Neural cell (in vitro differentiated cells): Measurements from ENCODE around the gene CES5A. TPM values are rescaled to one million over a fixed set of nuclear protein-coding genes. Genes with fewer than 3 reads are reported as not detected.

Source experiments
- H2AFZ ChIP-seq: fragments of 200-600, 300-800 bp; sonication (generic), shearing (Covaris generic); 2 replicates; pipeline ENCODE4 v1.6.0; 2014; ENCODE audit warnings: low read depth, mild to moderate bottlenecking, antibody characterized with exemption, low read length, moderate library complexity
- H3F3A ChIP-seq: fragments of 200-600 bp; shearing (Covaris generic); 2 replicates; pipeline ENCODE4 v1.6.1; 2016; ENCODE audit warnings: mild to moderate bottlenecking, moderate library complexity, mixed read lengths, antibody characterized with exemption, low read length; ENCODE audit not compliant: insufficient read depth, poor library complexity, severe bottlenecking
- H3K27ac ChIP-seq: fragments of 200-600, 300-800 bp; sonication (generic), shearing (Covaris generic); 2 replicates; pipeline ENCODE4 v1.5.1; 2014; ENCODE audit warnings: mild to moderate bottlenecking, low read length, moderate library complexity
- H3K27me3 ChIP-seq: fragments of 300-800, 200-600 bp; sonication (generic), shearing (Covaris generic); 2 replicates; pipeline ENCODE4 v1.6.0; 2014; ENCODE audit warnings: mild to moderate bottlenecking, low read depth, low read length, moderate library complexity; ENCODE audit not compliant: insufficient read depth
- H3K36me3 ChIP-seq: fragments of 300-800, 200-600 bp; sonication (generic), shearing (Covaris generic); 2 replicates; pipeline ENCODE4 v1.5.1; 2014; ENCODE audit warnings: mild to moderate bottlenecking, antibody characterized with exemption, low read length, moderate library complexity; ENCODE audit not compliant: insufficient read depth
- H3K4me2 ChIP-seq: fragments of 300-800, 200-600 bp; sonication (generic), shearing (Covaris generic); 2 replicates; pipeline ENCODE4 v1.6.0; 2014; ENCODE audit warnings: mild to moderate bottlenecking, low read length
- H3K4me3 ChIP-seq: fragments of 300-800, 200-600 bp; sonication (generic), shearing (Covaris generic); 2 replicates; pipeline ENCODE4 v1.5.1; 2014; ENCODE audit warnings: mild to moderate bottlenecking, low read length, moderate library complexity
- H3K79me2 ChIP-seq: fragments of 200-600 bp; shearing (Covaris generic); replicated peaks from 2 replicates; pipeline ENCODE4 v1.6.0; 2014; ENCODE audit warnings: mild to moderate bottlenecking, low read length, moderate library complexity; ENCODE audit not compliant: insufficient read depth
- H3K9ac ChIP-seq: fragments of 300-800, 200-600 bp; sonication (generic), shearing (Covaris generic); 2 replicates; pipeline ENCODE4 v1.6.1; 2016; ENCODE audit warnings: mild to moderate bottlenecking, low read length, mixed read lengths
- H3K9me2 ChIP-seq: fragments of 200-600 bp; shearing (Covaris generic); 2 replicates; pipeline ENCODE4 v1.6.1; 2016; ENCODE audit warnings: mild to moderate bottlenecking, low read length, mixed read lengths; ENCODE audit not compliant: insufficient read depth
- H3K9me3 ChIP-seq: fragments of 200-600, 300-800 bp; sonication (generic), shearing (Covaris generic); 2 replicates; pipeline ENCODE4 v1.6.1; 2016; ENCODE audit warnings: mild to moderate bottlenecking, mixed run types, low read length, moderate library complexity, mixed read lengths
- H4K20me1 ChIP-seq: fragments of 200-600 bp; shearing (Covaris generic); 2 replicates; pipeline ENCODE4 v1.6.1; 2016; ENCODE audit warnings: mild to moderate bottlenecking, mixed run types; ENCODE audit not compliant: insufficient read depth
- CTCF ChIP-seq: fragments of 450-650 bp; IDR thresholded peaks from 2 replicates; pipeline ENCODE4 v1.5.1; 2014; ENCODE audit warnings: antibody characterized with exemption, mild to moderate bottlenecking, moderate library complexity; ENCODE audit not compliant: poor library complexity, severe bottlenecking
- EP300 ChIP-seq: fragments of 450-650 bp; conservative IDR thresholded peaks from 2 replicates; pipeline ENCODE4 v1.6.1; 2014; ENCODE audit warnings: antibody characterized with exemption, mild to moderate bottlenecking, moderate library complexity; ENCODE audit not compliant: poor library complexity, severe bottlenecking
- EZH2 ChIP-seq: fragments of 200-600, 300-800 bp; shearing (Covaris generic), sonication (generic); IDR thresholded peaks from 2 replicates; pipeline ENCODE4 v1.6.1; 2014; ENCODE audit warnings: antibody characterized with exemption, low read length, borderline replicate concordance, mild to moderate bottlenecking; ENCODE audit not compliant: insufficient read depth, poor library complexity, severe bottlenecking
- MXI1 ChIP-seq: fragments of 450-650 bp; conservative IDR thresholded peaks from 2 replicates; pipeline ENCODE4 v1.6.1; 2014; ENCODE audit warnings: antibody characterized with exemption, mild to moderate bottlenecking; ENCODE audit not compliant: poor library complexity, severe bottlenecking
- POLR2AphosphoS5 ChIP-seq: IDR thresholded peaks from 2 replicates; pipeline ENCODE4 v1.6.1; 2012
- RAD21 ChIP-seq: fragments of 450-650 bp; conservative IDR thresholded peaks from 2 replicates; pipeline ENCODE4 v1.6.1; 2014; ENCODE audit warnings: antibody characterized with exemption, mild to moderate bottlenecking, moderate library complexity
- SMC3 ChIP-seq: fragments of 450-650 bp; conservative IDR thresholded peaks from 2 replicates; pipeline ENCODE4 v1.6.1; 2014; ENCODE audit warnings: antibody characterized with exemption, mild to moderate bottlenecking, moderate library complexity; ENCODE audit not compliant: poor library complexity
- TAF1 ChIP-seq: IDR thresholded peaks from 2 replicates; pipeline ENCODE4 v1.6.1; 2012; ENCODE audit warnings: low read depth
- polyA plus RNA-seq: library from polyadenylated mRNA; depleted of rRNA; stranded (reverse); fragments of >200 nt; gene quantifications from 2 replicates; pipeline ENCODE4 v1.2.3, GENCODE V29; 2014
- TF ChIP-seq, protein P1 (sequence below): IDR thresholded peaks from 2 replicates; pipeline ENCODE4 v1.6.1; 2012; ENCODE audit warnings: borderline replicate concordance

Gene CES5A
- polyA plus RNA-seq, 1 donor from 2014 or later, result 0.27 TPM

DNA sequence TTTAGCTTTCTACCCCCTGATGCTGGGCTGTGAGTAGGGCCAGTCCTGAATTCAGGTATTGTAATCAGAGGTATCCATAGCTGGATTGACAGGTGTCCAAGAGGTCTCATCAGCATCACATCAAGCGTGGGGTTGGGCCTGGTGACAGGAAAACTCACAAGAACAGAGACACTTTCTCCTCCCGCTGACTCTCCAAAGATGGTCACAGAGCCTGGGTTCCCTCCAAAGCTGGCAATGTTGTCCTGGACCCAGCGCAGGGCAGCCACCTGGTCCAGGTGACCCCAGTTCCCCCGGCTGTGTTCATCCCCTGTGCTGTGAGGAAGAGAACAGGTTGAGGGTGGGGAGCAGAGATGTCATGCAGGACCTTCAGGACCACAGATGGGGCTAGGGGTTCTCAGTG lies 54.0 kb downstream of the CES5A start:
- Histone ChIP-seq H3K27ac (no peak overlapping the region), H3K27me3 (no peaks in the 10 kb centered on the region), H3K4me3 (no peak overlapping the region), H3K4me2 (no peak overlapping the region), H3K79me2 (no peaks in the 10 kb centered on the region), H3K36me3 (no peaks in the 10 kb centered on the region), H3F3A (no peaks in the 10 kb centered on the region), H3K9me2 (no peaks in the 10 kb centered on the region), H2AFZ (no peak overlapping the region), H4K20me1 (no peaks in the 10 kb centered on the region), H3K9me3 (no peaks in the 10 kb centered on the region), H3K9ac (no peak overlapping the region)
- no peak for TF ChIP-seq POLR2AphosphoS5

GRCh38 chr16:55820615-55821014 lies 54.6 kb downstream of the CES5A start:
- no peaks in the 10 kb centered on the region for H4K20me1 ChIP-seq
- H3K27ac ChIP-seq, result no peak overlapping the region
- no peaks in the 10 kb centered on the region for H3K9me3 ChIP-seq
- no peak overlapping the region for H3K4me3 ChIP-seq
- no peak overlapping the region for H2AFZ ChIP-seq
- no peaks in the 10 kb centered on the region for H3K79me2 ChIP-seq
- no peaks in the 10 kb centered on the region for H3F3A ChIP-seq
- TF ChIP-seq, protein P1, sequence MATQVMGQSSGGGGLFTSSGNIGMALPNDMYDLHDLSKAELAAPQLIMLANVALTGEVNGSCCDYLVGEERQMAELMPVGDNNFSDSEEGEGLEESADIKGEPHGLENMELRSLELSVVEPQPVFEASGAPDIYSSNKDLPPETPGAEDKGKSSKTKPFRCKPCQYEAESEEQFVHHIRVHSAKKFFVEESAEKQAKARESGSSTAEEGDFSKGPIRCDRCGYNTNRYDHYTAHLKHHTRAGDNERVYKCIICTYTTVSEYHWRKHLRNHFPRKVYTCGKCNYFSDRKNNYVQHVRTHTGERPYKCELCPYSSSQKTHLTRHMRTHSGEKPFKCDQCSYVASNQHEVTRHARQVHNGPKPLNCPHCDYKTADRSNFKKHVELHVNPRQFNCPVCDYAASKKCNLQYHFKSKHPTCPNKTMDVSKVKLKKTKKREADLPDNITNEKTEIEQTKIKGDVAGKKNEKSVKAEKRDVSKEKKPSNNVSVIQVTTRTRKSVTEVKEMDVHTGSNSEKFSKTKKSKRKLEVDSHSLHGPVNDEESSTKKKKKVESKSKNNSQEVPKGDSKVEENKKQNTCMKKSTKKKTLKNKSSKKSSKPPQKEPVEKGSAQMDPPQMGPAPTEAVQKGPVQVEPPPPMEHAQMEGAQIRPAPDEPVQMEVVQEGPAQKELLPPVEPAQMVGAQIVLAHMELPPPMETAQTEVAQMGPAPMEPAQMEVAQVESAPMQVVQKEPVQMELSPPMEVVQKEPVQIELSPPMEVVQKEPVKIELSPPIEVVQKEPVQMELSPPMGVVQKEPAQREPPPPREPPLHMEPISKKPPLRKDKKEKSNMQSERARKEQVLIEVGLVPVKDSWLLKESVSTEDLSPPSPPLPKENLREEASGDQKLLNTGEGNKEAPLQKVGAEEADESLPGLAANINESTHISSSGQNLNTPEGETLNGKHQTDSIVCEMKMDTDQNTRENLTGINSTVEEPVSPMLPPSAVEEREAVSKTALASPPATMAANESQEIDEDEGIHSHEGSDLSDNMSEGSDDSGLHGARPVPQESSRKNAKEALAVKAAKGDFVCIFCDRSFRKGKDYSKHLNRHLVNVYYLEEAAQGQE, result no peak
- TF ChIP-seq MXI1, result no peak
- TF ChIP-seq SMC3, result no peak
- TF ChIP-seq POLR2AphosphoS5, result no peak
- TF ChIP-seq RAD21, result no peak
- no peak for TF ChIP-seq TAF1
- no peak for TF ChIP-seq CTCF
- TF ChIP-seq EP300, result no peak
- no peak for TF ChIP-seq EZH2
- no peak overlapping the region for H3K9ac ChIP-seq
- H3K36me3 ChIP-seq, result no peaks in the 10 kb centered on the region
- H3K4me2 ChIP-seq, result no peak overlapping the region
- no peaks in the 10 kb centered on the region for H3K27me3 ChIP-seq
- no peaks in the 10 kb centered on the region for H3K9me2 ChIP-seq

GRCh38 chr16:55817236-55817912 lies 57.8 kb downstream of the CES5A start:
- no peaks in the 10 kb centered on the region for H3K79me2 ChIP-seq
- no peak overlapping the region for H3K4me3 ChIP-seq
- H3K4me2 ChIP-seq, result no peak overlapping the region
- H3K36me3 ChIP-seq, result no peaks in the 10 kb centered on the region
- no peaks in the 10 kb centered on the region for H3F3A ChIP-seq
- no peaks in the 10 kb centered on the region for H3K9me2 ChIP-seq
- TF ChIP-seq TAF1 (no peak), EZH2 (no peak), EP300 (no peak), RAD21 (no peak), CTCF (no peak), POLR2AphosphoS5 (no peak), SMC3 (no peak), MXI1 (no peak)
- TF ChIP-seq, protein P1, result no peak
- H4K20me1 ChIP-seq, result no peaks in the 10 kb centered on the region
- H2AFZ ChIP-seq, result no peak overlapping the region
- no peaks in the 10 kb centered on the region for H3K27me3 ChIP-seq
- H3K9ac ChIP-seq, result no peak overlapping the region
- H3K27ac ChIP-seq, result no peak overlapping the region
- no peaks in the 10 kb centered on the region for H3K9me3 ChIP-seq
